Activated CD4-positive, alpha-beta T cell treated with anti-CD3 and anti-CD28 coated beads, Interleukin-2, Interleukin-6, amounts not matched to agents 100 ng/mL and 50 ng/mL, durations not matched to agents 16 hours and 8 hours (primary cell): Measurements from ENCODE around the gene CEBPB.

Source experiments
- DNase-seq: peaks from one replicate; pipeline ENCODE4 v3.0.0-alpha.2; 2020

The CEBPB gene

GRCh38 chr20:50215101-50215690 is 24.6 kb downstream of the CEBPB start:
- no peak for DNase-seq

DNA sequence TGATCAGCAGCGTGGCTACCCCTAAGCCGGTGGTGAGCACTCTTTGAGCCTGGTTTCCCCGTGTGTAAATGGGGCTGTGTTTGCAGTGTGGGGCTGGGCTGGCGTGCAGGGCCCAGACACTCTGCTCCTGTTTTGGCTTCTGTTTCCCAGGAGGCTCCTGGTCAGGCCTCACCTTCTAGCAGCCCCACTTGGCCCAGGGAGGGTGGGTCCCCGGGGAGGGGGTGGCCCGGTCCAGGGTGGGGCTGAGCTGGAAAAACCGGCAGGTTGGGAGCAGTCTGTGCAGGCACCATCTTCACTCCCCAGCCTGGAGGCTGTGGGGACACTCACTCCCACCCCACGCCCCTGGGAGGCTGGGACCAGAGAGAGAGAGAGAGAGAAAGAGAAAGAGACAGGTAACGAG is 25.3 kb downstream of the CEBPB start:
- DNase-seq = no peak

GRCh38 chr20:50216543-50217206 is 26.0 kb downstream of the CEBPB start:
- no peak for DNase-seq

GRCh38 chr20:50217207-50217949 is 26.7 kb downstream of the CEBPB start:
- no peak for DNase-seq

- DNase-seq = no peak
Measured at GRCh38 chr20:50218987-50219435, 28.4 kb downstream of the CEBPB start.

DNA sequence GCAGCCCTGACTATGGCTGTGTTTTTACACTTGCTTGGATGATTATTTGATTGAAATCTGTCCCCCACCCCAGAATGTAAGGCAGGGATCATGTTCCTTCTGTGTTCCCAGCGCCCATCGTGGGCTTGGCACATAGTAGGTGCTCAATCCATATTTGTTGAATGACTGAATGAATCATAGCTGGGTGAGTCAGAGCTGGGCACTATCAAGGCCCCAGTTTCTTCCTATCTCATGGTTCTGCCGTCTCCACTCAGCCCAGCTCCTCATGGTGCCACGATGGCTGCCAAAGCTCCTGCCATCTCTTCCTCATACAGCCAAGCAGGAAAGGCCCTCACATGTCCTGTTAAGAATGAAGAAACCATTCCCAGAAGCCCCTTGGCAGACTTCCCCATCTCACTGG is 29.0 kb downstream of the CEBPB start:
- no peak for DNase-seq

GRCh38 chr20:50220093-50220893 is 29.7 kb downstream of the CEBPB start:
- no peak for DNase-seq

DNA sequence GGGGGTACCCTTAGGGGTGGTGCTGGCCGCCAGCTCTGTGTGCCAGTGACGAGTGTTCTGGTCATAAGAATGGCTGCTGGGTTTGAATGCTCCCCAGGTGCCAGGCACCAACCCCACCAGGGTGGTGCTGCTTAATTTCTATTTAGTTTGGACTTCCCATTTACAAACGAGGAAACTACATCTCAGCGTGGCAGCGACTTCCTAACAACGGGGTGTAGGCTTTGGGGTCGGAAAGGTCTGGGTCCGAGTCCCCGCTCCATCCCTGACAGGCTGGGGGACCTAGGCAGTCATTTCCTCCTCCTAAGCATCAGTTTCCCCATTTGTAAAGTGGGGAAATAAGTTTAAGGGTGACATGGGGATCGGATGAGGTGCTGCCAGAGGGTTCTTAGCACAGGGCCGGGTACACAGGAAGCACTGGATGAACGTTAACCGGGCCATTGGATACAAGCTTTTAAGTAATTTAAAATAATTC is 30.3 kb downstream of the CEBPB start:
- DNase-seq = no peak

DNA sequence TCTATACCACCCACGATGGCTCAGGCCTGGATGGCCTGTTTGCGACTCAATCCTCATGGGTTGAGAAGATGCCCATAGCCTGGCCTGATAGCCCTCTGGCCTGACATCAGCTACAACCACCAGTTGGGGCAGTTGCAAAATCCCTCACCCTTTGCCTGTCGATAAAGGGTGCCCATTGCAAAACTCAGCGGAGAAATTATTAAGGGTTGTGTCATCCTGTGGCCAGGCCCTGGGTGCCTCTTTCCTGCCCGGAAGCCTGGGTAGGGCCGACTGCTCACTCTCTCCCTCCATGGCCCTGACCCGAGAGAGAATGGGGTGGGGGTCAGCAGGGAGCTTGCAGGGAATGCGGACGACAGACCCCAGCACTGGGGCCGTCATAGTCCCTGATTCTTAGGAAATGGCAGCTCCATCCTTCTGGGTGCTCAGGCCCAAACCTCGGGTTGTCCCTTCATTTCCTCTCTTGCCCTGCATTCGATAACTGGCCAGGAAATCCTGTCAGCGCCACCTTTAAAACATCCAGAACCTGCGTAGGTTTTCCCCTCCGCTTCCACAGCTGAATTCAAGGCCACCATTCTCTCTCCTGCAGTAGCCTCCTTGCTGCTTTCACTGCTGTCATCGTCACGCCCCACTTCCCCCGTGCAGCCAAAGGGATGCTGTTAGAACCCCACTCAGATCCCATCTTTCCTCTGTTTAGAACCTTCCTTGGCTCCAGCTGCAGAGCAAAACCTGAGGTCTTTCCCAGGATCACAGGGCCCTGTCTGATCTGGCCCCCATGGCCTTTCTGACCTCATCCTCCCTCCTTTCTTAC is 31.1 kb downstream of the CEBPB start:
- no peak for DNase-seq

- DNase-seq = no peak
Measured at GRCh38 chr20:50222309-50223038, 31.8 kb downstream of the CEBPB start.

DNA sequence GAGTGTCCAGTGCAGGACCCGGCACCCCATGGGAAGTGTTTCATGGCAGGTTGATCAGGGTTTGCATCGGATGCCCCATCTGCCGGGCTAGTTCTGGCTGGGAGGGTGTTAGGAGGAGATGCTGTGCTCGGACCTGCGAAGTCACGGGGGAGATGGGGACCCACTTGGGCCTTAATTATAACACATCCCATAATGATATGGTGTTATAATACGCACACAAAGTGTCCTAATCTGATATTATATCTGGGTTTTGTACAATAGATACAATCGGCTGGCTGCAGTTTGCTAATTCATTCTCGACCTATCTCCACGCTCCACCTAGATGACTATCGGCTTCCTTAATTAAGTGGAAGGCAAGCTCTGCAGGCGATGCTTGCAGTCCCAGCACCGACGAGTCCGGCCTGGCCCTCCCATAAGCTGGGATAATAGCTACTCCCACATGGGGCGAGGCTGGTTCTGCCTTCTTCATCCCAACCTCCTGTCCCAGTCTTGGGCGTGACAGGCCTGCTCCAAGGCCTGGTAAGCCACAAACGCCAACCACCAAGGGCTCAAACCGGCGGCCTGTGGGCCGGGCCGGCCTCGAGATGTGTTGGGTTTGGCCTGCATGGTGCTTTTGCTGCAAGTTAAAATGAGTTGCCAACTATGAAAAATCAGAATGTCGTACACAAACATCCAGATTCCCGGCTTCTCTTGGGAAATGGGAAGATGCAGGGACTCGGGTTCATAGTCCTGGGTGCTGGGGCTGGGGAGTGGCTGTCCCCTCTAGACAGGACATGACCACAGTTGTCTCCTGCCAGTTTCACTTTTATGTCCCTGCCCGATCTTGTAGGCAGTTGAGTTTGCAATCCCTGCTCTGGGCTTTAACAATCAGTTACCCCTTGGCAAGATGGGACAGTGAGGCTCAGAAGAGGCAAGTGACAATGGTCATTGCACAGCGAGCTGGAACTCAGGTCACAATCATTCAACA is 32.7 kb downstream of the CEBPB start:
- no peak for DNase-seq

GRCh38 chr20:50224052-50224451 is 33.4 kb downstream of the CEBPB start:
- no peak for DNase-seq

DNA sequence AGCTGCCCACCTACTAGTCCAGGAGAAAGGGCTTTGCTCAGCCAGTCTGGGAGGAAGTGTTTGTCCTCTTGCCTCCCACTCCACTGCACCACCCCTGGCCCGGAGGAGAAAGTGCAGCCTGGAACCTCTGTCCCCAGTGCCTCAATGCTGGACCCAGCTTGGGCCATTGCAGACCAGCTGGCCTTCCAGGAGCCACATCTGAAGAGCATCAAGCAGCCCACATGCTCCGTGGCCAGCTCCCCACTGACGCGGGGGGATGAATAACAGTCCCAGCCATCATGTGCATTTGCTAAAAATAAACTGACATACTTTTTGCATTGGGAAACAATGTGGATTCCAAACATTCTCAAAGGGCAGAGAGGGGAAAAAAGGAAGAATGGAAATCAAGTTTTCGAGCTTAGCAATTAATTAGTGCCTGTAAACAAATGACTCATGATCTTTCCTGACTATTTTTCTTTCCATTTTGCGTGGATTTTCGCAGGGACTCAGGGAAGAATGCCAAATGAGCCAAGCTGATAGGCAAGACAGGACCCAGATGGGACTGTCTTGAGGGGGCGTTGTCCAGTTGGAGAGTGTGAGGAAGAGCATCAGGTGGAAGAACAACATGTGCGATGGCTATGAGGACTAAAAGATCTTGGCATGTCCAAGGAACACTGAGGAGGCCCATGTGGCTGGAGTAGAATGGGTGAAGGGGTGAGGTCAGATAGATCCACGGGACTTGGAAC is 34.1 kb downstream of the CEBPB start:
- DNase-seq = no peak

DNA sequence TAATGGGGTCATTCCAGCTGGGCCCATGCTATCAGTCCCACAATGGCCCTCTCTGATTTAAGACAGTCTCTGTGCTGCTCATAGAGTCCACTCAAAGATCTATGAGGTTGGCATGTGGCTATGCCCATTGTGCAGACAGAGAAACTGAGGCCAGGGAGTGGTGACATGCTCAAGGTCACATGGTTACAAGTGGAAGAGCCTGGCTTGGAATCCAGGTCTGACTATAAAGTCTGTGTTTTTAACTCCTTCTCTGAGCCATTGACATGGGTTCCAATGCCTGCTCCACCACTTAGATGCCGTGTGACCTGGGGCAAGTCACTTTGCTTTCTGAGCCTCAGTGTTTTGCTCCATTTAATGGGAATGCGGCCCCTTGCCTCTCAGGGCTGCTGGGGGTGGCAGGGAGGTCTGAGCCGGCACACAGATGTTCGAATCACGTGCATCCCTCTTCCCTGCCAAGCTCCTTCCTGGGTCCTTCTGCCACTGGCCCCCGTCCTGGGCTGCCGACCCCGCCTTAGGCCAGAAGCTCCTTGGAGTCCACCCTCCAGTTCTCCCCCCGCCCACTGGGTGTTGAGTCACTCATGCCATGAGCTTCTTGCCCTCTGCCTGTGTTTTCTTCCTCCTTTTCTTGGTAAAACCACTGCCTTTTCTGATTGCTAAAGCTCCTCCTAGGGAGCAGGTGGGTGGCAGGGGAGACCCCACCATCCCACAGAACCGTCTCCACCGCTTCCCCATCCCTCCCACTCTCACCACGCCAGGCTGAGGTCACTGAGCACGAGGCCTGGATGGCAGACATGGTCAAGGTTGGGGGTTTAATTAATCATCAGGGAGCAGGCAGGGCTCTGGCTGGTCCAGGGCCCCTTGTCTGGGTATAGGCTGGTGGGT is 35.7 kb downstream of the CEBPB start:
- DNase-seq = peak; percentile 26

DNA sequence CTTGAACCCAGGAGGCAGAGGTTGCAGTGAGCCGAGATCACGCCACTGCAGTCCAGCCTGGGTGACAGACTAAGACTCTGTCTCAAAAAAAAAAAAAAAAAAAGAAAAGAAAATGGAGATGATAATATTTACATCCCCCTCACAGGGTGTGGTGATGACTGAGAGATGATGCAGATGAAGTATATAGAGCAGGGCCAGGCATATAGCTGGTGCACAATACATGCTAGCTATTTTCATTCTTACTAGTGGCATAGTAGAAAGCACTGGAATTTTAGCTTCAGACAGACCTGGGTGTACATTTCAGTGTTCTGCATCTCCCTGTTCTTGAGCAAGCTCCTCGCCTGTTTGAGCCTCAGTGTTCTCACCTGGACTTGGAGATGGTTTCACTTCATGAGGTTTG is 36.9 kb downstream of the CEBPB start:
- DNase-seq = no peak

DNA sequence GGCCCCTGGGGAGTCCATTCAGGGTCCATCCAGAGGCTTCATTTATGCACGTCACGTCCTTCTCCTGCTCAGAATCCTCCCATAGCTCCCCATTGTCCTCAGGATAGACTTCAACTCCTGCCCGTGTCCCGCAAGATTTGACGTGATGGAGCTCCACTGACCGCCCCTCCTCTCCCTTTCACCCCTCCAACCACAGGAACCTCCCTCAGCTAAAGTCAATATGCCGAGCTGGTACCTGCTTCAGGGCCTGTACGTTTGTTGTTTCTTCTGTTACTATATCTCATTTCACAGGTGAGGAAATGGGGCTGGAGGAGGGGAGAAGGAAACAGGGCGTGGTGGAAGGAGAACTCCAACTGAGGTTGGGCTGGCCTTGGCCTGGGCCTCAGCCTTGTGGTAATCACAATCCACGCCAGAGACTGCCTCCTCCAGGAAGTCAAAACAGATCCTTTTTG is 38.6 kb downstream of the CEBPB start:
- DNase-seq = no peak

DNA sequence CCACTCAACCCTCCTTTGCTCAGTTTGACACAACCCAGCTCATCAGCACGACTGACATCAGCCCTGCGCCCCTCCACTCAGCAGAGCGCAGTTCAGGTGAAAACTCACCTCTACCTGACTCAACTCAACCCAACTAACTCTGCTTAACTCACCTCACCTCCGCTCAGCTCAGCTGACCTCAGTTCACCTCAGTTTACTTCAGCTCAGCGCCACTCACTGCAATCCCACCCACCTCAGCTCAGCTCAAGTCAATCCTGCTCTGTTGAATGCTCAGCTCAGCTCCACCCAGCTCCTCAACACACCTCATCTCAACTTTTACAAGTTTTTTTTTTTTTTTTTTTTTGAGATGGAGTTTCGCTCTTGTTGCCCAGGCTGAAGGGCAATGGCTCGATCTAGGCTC is 39.6 kb downstream of the CEBPB start:
- no peak for DNase-seq

GRCh38 chr20:50230871-50231560 is 40.4 kb downstream of the CEBPB start:
- DNase-seq = no peak
